Lung microvascular endothelial cell (primary cell): ENCODE measurements around the gene INTS1. TPM values are rescaled to one million over a fixed set of nuclear protein-coding genes. Genes with fewer than 3 reads are reported as not detected.

ENCODE experiments used
- DNase-seq, 2 donors: peaks; one replicate each; pipeline versions ENCODE4 v3.0.0 to v3.0.0-alpha.2; 2010; ENCODE audit warnings: low read depth in 2 of 2
- total RNA-seq: library from RNA; depleted of rRNA; stranded (reverse); fragments of >200 nt; gene quantifications from 2 replicates; pipeline ENCODE4 v1.2.1, GENCODE V29; 2014

The INTS1 gene
- total RNA-seq, 1 donor from 2014 or later: 26.8 TPM

DNA sequence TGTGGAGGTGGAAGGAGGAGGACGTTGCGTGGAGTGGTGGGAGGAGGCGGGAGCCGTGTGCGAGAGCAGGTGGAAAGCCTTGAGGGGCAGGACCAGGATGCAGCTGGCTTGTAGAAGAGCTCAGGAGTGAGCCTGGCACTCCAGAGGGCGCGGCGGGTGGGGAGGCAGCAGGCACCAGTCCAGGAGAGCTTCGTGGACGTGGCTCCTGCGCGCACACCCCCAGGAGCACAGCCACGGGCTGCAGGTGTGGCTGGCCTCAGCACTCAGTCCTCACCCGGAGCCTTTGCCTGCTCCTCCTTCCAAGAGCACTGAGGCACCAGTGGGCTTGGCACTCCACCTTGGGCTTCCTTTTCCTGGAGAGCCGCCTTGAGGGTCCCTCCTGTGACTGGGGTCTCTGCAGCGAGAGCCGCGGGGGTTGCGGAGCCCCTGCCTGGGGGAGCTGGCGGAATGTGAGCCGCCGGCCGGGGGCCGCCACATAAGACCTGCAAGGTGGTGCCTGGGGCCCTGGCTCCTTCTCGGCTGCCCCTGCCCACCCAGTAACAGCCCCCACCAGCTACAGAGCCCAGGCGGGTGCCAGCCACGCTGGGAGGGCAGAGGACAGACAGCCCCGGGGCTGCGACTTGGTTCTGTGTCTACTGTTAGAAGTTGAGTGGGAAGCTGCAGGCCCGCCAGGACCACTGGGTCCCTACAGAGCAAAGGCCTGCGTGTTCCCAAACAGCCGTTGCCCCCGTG, 37.4 kb upstream of the INTS1 start:
- DNase-seq: no peak

DNA sequence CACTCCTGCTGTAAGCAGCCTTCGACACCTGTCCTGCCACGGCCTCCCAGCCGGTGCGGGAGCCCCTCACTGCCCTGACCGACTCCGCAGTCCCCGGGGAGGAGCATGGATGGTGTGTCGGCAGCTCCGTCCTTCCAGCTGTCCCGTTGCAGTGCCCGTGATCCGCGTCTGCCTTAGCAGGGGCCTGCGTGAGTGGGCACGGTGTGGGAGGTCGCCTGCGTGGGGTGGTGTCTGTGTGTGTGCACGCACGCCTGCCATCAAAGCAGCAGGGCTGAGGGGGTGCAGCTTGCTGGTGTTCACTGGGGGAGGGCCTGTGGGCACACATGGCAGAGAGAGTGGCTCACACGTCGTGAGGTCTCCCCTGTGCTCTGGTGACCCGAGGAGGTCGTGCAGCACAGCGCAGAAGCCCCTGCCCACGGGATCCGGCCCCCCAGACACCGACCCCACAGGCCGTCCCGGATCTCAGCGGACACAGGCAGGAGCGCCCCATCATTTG, 36.6 kb upstream of the INTS1 start:
- DNase-seq: no peak

- no peak for DNase-seq
These were observed 35.9 kb upstream of the INTS1 start for GRCh38 chr7:1539882-1540775.

DNA sequence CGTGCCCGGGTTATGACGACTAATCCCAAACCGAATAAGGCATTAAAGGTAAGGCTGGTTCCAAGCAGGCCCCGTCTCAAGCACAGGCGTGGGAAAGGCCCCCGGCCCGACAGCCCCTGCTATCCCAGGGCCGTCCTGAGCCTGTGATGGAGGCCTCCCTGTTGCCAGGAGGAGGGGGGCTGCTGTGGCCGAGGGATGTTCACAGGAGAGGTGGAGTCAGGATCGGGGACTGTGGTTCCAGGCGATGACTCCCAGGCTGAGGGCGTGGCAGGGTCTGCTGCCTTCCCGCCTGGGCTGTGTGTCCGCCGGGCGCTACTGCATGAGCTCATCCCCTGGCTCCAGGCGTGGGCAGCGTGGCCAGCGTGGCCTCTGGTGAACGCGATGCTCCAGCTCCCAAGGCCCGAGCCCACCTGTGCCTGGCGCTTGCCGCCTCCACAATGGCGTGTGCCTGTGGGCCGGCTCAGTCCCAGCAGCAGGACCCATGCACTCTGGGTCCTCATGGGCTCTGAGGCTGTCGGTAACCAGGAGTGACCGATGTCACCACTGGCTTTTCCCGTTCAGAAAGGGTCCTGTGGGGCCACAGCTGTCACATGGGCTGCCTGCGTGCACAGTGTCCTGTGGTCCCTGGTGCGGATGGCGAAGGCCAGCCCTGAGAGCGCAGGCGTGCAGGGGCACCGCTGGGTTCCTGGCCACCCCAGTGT, 35.1 kb upstream of the INTS1 start:
- no peak for DNase-seq

- DNase-seq: peak in 1 of 2 donors; percentile 43
These were observed 34.5 kb upstream of the INTS1 start for GRCh38 chr7:1538544-1539180.

DNA sequence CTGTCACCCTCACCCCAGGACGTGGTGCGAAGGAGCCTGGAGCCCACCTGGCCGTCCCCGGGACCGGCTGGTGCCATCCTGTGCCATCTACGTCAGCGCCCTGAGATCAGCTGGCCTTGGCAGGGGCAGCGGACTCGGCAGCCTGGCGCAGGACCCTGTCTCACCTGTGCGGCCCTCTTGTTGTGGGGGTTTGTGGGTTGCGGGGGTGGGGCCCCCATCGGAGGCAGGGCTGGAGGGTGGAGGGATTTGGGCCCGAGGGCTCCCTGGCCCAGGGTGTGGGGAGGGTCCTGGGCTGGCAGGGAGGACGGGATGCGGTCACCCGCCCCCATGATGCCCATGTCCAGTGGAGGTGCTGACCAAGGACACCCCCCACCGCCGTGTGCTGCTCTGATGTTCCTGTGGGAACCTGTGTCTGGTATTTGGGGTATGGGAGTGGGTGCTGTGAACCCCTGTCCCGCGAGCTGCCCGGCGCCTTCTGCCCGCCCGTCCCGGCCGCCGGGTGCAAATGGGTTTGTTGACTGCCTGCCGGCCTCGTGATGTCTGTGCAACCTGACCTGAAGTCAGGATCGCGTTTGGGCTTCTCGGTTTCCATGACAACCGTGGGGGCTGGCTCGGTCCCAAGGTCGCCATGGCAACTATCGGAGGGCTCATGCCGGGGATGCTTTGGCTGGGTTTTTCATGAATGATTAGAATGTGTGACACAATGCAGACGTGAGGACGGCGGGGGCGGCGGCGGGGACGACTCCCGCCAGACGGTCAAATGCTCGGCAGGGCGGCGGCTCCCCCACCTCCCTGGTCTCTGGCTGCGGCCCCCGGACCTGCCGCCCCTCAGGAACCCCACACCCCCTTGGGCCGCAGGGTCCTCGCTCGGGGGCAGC, 33.6 kb upstream of the INTS1 start:
- DNase-seq: peak; percentile 98 to 99

- peak; percentile 99 to 100 for DNase-seq
These were observed 32.8 kb upstream of the INTS1 start for GRCh38 chr7:1536743-1537534.

- DNase-seq: no peak
These were observed 32.2 kb upstream of the INTS1 start for GRCh38 chr7:1536455-1536742.

GRCh38 chr7:1535701-1536454, 31.7 kb upstream of the INTS1 start:
- DNase-seq: peak in 1 of 2 donors; percentile 54

GRCh38 chr7:1535100-1535458, 30.9 kb upstream of the INTS1 start:
- no peak for DNase-seq

DNA sequence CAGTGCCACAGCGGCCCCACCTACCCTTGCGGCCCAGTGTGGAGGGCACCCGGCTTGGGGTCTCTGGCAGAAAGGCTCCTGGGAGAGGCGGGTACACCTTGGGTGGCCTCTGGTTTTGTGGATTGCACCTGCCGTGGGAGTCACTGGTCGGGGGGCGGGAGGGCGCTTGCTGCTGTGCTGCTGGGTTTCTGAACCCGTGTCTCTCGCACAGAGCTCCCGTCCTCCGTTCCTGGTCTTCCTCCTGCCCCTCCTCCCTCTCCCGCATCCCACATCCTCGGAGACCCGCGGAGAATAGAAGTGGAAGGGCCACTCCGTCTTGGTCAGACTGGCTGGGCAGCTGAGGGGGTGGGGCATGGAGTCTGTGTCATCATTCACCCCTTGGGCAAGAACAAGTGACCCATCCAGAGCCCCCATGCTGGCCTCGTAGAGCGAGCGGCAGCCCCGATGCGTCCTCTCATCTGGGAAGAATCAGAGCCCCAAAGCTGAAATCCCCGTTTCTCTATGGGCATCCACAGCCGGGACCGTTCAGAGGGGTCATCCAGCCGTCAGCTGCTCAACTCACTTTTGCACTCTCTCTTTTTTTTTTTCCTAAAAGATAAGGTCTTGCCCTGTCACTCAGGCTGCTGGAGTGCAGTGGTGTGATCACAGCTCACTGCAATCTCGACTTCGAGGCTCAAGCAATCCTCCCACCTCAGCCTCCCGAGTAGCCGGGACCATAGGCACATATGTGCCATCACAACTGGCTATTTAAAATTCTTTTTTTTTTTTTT, 30.3 kb upstream of the INTS1 start:
- DNase-seq: no peak

DNA sequence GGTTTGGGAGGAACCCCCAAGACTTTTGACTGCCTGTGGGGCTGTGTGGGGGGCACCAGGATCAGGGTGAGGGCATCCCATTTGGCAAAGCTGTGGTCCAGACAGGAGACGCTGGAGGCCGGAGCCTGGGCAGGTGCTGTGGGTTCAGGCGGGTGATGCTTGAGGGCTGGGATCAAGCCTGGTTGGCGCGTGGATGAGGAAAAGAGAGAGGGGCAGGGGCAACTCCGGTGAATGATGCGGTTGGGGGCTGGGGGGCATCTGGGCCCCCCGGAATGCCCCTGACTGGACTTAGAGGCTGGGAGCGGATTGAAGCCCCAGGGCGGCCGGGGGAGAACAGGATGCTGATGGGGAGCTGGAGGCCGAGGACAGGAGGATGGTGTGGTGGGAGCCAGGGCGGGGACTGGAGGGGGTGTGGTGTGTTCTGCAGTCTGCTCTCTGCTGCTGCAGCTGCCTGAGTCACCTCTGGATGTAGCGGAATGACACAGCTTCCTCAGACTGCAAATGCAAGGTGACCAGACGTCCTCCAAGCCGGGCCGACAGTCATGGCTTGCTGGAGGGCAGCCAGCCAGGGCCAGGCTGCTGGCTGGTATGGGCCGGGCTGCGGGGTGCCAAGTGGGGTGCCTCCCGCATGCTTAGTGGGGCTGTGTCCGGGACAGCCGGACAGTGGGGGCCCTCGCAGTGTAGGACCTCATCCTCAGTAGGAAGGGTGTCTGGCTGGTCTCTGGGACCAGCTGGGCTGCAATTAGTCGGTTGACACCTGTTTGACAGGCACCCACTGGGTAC, 29.5 kb upstream of the INTS1 start:
- peak; percentile 86 to 96 for DNase-seq

DNA sequence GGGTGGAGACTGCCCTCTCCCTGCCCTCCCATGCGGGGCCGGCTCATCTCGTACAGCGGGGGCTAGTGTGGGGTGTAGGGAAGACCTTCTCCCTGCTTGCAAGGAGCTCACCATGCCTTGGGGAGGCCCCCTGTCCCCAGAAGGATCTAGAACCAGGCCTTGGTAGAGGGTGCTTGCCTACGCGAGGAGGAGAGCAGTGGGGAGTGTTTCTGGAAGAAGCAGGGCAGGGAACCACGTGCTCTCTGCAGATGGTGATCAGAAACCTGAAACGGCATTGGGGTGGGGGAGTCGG, 29.0 kb upstream of the INTS1 start:
- DNase-seq: no peak

GRCh38 chr7:1532456-1533254, 28.5 kb upstream of the INTS1 start:
- peak; percentile 96 to 97 for DNase-seq

DNA sequence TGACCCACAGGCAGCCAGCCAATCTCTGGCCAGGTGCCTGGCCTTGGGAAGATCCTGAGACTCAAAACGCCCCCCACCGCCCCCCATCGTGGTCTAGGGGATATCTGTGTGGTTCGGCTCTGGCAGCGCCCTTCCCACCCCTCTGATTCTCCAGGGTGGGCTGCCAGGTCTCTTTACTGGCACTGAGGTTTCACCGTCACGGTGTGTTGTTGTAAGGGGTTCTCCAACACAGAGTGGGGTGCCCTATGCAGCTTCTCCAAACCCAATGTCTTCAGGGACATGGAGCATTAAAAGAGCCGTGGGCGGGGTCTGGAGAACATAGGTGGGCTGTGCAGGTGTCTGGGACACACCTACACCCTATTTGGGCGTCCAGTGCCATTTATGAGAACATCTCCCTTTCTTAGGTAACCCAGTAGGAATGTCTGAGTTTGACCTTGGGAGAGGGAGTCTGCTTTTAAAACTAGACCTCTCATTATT, 27.8 kb upstream of the INTS1 start:
- DNase-seq: no peak

DNA sequence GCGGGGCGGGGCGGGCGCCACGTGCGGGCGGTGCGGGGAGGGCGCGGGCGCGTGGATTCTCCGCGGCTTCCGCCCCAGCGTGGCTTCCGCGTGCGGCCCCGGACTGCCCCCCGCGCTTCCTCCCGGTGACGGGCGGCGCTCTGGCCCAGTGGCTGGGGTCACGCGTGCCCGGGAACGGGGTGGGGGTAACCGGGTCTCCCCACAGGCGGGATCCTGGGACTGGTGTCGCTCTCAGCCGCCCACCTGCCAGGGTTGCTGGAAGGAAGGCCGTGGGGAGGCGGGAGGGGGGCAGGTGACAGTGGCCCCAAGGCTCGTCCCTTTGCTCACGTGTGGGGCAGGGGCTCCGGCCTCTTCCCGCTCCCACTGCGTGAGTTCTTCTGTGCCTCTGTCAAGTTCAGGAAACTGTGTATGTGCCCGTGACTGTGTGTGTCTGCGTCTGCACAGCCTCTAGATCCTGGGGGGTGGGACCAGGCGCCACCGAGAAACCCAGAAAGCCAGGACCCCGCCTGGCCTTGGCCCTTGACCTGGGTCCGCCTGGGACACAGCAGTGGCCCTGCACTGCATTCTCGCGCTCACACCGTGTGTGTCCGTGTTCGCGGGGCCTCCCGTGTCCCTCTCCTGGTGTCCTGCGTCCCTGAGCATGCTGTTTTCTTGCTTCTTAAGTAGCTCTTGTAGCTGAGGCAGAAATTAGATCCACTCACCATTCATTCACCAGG, 27.2 kb upstream of the INTS1 start:
- DNase-seq: peak; percentile 61 to 67
